Mesodermal cell (in vitro differentiated cells): Measurements from ENCODE around the gene SNTG2.

Experiments used
- H3K27ac ChIP-seq: 2 replicates; pipeline ENCODE4 v1.7.0; 2013; ENCODE audit warnings: mild to moderate bottlenecking, low read depth, low read length, moderate library complexity; ENCODE audit not compliant: severe bottlenecking
- H3K36me3 ChIP-seq: 2 replicates; pipeline ENCODE4 v1.7.1; 2013; ENCODE audit warnings: mild to moderate bottlenecking, low read length, moderate library complexity; ENCODE audit not compliant: control insufficient read depth, insufficient read depth
- H3K4me1 ChIP-seq: one replicate; pipeline ENCODE4 v1.7.1; 2013; ENCODE audit warnings: mild to moderate bottlenecking, low read length; ENCODE audit not compliant: insufficient read depth, control insufficient read depth, poor library complexity, severe bottlenecking
- H3K4me3 ChIP-seq: 2 replicates; pipeline ENCODE4 v1.7.0; 2013; ENCODE audit warnings: low read length, control low read depth, mild to moderate bottlenecking; ENCODE audit not compliant: insufficient read depth, poor library complexity, severe bottlenecking; ENCODE audit errors: extremely low read depth
- H3K9me3 ChIP-seq: 2 replicates; pipeline ENCODE4 v1.7.1; 2013; ENCODE audit warnings: mild to moderate bottlenecking, low read length, moderate library complexity; ENCODE audit not compliant: control insufficient read depth
- WGBS, 2 experiments: methylation state at CpG; one replicate each; pipeline ENCODE4 v1.1.5; 2013; ENCODE audit warnings: missing lambda C conversion rate in 2 of 2; ENCODE audit not compliant: insufficient coverage in 2 of 2; 5-methylcytosine and 5-hydroxymethylcytosine counted together

SNTG2 gene

DNA sequence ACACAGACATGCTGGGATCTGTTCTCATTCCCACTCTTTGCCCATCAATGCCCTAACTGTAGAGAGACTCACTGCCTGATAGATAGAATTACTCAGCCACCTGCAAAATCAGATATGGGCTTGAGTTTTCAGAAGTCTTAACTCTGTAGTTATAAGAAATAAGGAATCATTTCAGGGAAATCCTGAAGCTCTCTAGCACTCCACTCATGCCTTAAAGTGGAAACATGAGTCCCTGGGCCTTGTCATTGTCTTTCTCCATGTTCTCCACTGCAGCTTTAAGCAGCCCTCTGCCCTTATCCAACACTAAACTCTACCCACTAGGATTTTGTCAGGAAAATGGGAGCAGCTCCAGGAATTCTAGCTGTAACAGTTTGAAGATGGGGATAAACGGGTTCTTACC lies 192.5 kb downstream of the SNTG2 start:
- Histone ChIP-seq H3K4me3 (no peak overlapping the region), H3K36me3 (no peaks in the 10 kb centered on the region), H3K9me3 (no peaks in the 10 kb centered on the region), H3K4me1 (no peaks in the 10 kb centered on the region), H3K27ac (no peak overlapping the region)
- WGBS, 2 experiments, result 92 to 100% methylated on average over 1 of the region's 1 CpG

DNA sequence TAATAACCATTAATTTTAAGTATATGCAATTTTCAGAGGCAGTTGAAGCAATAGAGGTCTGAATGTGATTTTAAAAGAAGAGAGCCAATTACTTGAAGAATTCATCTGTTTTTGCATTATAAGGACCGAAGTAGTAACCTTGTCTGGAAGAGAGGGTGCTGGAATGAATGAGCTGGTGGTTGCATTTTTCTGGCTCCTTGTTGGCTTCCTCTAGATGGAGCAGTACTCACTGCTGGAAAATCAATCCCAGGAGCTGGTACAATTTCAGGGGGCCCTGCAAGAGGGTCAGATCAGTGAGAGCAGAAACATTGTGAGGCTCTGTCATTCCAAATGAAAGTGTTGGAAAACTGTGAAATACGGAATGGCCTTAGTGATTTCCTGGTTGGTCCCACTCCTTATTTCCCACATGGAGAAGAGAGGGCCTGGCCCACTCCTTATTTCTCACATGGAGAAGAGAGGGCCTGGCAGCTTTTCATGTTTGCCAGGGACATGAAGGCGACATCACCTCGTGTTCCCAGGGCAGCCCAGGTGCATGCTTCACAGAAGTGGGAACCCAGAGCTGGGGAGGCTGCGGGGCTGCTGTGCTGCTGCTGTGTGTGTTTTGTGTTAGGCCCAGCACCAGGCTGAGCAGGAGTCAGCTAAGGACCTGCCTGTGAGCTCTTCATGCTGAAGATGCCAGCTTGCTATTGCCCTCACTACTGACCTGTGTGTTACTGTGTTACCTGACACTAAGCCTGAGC lies 197.4 kb downstream of the SNTG2 start:
- H3K4me1 ChIP-seq, result no peaks in the 10 kb centered on the region
- 31 to 90% methylated on average over 1 to 4 of the region's 5 CpGs for WGBS, 2 experiments
- H3K9me3 ChIP-seq, result no peaks in the 10 kb centered on the region
- H3K27ac ChIP-seq, result no peak overlapping the region
- no peaks in the 10 kb centered on the region for H3K36me3 ChIP-seq
- H3K4me3 ChIP-seq, result no peak overlapping the region

DNA sequence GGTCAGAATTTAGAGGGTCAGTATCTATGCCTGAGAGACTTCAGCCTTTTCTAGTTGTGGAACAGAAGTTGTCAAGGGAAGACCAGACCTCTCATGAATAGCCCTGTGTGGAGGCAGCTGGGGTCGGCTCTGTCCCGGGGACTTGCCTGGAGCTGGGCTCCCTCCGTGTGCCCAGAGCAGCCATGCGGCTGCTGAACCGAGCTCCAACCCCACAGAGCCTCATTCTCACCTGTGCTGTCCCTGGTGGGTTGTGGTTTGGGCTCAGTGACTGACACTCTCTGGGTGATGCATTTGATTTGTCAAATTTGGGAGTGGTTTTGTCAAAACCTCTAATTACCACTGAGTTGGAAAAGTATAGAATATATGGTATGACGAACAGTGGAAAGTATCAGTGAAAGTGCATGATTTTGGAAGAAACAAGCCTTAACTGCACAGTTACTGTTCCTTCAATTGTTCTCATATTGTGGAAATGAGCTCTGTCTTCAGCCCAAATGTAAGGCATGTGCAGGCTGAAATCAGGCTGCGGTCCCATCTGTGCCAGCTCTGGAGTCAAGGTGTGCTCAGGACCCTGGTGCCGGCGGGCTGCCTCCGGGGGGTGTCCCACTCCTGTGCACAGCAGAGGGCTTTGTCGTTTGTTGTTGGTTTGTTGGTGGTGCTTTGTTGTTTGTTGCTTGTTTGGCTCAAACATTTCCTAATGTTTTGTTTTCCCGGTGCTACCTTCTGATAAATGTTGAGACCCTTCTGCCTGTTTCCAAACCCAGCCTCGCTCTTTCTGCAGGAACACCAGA lies 200.3 kb downstream of the SNTG2 start:
- 65 to 78% methylated on average over 4 to 7 of the region's 13 CpGs for WGBS, 2 experiments
- H3K9me3 ChIP-seq, result no peaks in the 10 kb centered on the region
- H3K4me1 ChIP-seq, result no peaks in the 10 kb centered on the region
- no peaks in the 10 kb centered on the region for H3K36me3 ChIP-seq
- no peak overlapping the region for H3K27ac ChIP-seq
- H3K4me3 ChIP-seq, result no peak overlapping the region

DNA sequence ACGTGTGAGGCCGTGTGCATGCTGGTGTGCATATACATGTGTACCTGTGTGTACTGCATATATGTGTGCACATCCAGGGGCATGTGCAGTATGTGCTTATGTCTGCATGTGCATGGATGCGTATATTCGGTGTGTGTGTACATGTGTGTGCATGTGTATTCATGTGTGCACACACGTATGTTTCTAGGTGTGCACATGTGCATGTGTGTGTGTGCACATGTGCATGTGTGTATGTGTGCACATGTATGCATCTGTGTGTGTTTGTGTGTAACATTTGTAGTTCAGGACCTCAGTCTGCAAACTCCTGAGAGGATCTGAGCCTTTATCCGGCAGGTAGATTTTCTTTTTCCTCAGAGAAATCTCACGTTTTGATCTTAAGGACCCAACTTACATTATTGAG lies 201.7 kb downstream of the SNTG2 start:
- no peaks in the 10 kb centered on the region for H3K9me3 ChIP-seq
- H3K36me3 ChIP-seq, result no peaks in the 10 kb centered on the region
- H3K4me1 ChIP-seq, result no peaks in the 10 kb centered on the region
- H3K27ac ChIP-seq, result no peak overlapping the region
- WGBS, 2 experiments, result 96% methylated on average over 5 of the region's 7 CpGs
- H3K4me3 ChIP-seq, result no peak overlapping the region

DNA sequence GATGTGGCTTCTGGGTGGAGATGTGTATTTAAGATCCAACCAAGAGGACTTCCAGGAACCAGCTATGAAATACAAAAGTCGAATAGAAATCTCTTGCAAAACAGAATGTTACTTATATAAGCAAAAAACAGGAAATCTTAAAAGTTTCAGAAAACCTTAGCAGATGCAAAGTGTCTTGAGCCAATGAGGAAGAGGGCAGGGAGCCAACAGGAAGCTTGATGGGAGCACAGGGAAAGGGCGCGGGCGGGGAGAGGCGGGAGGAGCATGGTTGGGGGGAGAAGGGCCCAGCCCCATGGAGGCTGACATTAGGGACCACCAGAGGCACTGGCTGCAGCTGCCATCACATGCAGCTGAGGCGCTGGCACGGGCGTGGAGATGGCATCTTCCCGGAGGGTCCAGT lies 203.3 kb downstream of the SNTG2 start:
- Histone ChIP-seq H3K9me3 (no peaks in the 10 kb centered on the region), H3K36me3 (no peaks in the 10 kb centered on the region), H3K4me3 (no peak overlapping the region), H3K4me1 (no peaks in the 10 kb centered on the region), H3K27ac (no peak overlapping the region)
- 71 to 90% methylated on average over 3 to 4 of the region's 9 CpGs for WGBS, 2 experiments

DNA sequence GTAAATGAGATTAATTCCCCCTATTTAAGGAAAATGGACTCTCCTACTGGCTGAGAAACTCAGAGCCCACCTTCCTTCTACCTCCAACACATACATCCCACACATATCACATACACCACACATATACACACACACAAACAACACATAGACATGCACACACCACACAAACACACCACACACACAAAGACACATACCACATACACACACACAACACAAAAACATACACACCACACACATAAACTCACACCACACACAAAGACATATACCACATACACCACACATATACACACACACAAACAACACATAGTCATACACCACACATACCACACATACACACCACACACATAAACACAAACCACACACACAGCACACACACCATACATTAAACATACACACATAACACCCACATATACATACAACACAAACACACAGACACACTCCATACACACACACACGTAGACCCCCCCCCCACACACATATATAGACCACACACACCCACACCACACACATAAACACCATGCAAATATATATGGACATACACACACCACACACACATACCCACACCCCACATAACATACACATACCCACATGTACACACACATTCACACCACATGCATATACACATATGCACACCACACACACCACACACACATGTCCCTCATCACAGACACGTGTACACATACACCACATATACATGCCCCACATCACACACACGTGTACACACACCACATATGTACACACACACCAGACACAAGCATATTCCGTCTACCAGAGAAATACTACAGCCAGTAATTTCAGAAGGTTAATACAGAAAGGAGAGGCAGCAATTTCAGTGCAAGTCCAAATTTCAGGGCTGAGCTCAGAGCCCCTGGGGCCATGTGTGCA lies 204.3 kb downstream of the SNTG2 start:
- Histone ChIP-seq H3K4me3 (no peak overlapping the region), H3K9me3 (no peaks in the 10 kb centered on the region), H3K27ac (no peak overlapping the region), H3K4me1 (no peaks in the 10 kb centered on the region), H3K36me3 (no peaks in the 10 kb centered on the region)
- WGBS, 2 experiments, result 83 to 92% methylated on average over 2 to 4 of the region's 4 CpGs

DNA sequence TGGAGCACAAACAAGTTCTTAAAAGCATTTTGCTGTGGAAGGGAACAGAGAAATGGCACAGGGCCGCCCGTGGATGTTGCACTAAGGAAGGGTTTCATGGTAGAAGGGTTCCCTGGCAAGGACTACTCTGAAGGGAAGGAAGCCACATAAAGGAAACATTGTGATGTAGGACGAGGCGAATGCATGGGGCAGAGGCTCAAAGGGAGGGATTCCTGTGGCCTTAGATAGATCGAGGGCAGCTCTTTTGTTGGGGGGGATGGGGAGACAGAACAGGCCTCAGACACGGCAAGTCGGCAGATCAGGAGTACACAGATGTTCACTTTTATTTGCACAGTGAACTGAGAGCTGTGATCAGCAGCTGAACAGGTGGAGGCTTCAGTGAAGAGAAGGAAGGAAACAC lies 205.4 kb downstream of the SNTG2 start:
- Histone ChIP-seq H3K4me1 (no peaks in the 10 kb centered on the region), H3K27ac (no peak overlapping the region), H3K36me3 (no peaks in the 10 kb centered on the region), H3K9me3 (no peaks in the 10 kb centered on the region), H3K4me3 (no peak overlapping the region)
- WGBS, 2 experiments, result 74 to 81% methylated on average over 7 of the region's 7 CpGs

DNA sequence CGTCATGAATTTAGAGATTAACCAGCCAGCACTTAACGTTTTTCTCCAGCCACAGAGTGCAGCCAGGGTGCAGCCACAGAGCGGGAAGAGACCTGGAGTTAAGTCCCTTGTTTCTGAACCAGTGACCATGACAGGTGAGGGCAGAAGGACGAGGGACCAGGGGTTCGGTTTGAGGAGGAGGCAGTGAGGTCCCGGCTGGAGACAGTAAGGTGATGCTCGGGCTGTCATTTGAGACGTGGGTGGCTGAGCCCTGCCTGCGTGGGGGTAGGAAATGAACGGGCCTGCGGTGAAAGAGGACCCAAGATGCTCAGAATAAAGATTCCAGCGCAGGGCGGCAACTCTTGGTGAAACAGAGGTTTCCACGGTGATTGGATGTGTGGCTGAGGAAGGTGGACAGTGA lies 205.9 kb downstream of the SNTG2 start:
- no peaks in the 10 kb centered on the region for H3K36me3 ChIP-seq
- no peaks in the 10 kb centered on the region for H3K4me1 ChIP-seq
- no peaks in the 10 kb centered on the region for H3K9me3 ChIP-seq
- WGBS, 2 experiments, result 66 to 86% methylated on average over 8 to 13 of the region's 14 CpGs
- no peak overlapping the region for H3K27ac ChIP-seq
- H3K4me3 ChIP-seq, result no peak overlapping the region

DNA sequence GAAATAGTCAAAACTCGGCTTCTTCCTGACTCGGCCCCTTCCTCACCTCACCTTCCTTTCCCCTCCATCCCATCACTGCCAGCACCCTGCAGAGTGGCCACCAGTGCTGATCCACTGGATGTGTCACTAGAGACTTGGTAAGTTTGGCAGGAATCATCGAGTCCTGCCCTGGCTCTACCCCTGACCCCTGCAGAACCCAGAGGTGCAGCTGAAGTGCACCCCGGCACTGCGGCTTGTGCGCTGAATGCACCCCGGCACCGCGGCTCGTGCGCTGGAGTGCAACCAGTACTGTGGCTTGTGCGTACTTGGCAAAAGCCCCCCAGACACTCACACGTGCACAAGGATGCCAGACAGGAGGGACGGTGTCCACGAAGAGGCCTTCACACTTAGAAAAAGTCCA lies 206.5 kb downstream of the SNTG2 start:
- WGBS, 2 experiments, result 92 to 95% methylated on average over 10 to 14 of the region's 15 CpGs
- no peaks in the 10 kb centered on the region for H3K4me1 ChIP-seq
- no peak overlapping the region for H3K27ac ChIP-seq
- no peaks in the 10 kb centered on the region for H3K9me3 ChIP-seq
- no peaks in the 10 kb centered on the region for H3K36me3 ChIP-seq
- no peak overlapping the region for H3K4me3 ChIP-seq

DNA sequence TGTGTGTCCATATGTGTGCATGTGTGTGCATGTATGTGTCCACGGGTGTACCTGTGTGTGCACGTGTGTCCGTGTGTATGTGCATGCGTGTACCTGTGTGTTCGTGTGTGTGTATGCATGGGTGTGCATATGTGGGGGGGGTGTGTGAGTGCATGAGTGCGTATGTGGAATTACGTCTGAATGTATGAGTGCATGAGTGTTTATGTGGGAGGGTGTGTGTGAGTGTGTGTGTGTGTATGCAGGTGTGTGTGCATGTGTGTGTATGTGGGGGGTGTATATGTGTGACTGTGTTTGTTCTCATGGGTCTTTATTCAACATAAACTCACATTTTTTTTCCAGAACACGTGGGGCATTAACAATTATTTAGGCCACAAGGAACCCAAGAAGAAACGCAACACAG lies 208.4 kb downstream of the SNTG2 start:
- 73 to 77% methylated on average over 7 of the region's 9 CpGs for WGBS, 2 experiments
- Histone ChIP-seq H3K4me3 (no peak overlapping the region), H3K9me3 (peaks cover 11% of the 10 kb centered on the region), H3K27ac (no peak overlapping the region), H3K36me3 (no peaks in the 10 kb centered on the region), H3K4me1 (no peaks in the 10 kb centered on the region)
